Stimulated activated CD8-positive, alpha-beta memory T cell treated with anti-CD3 and anti-CD28 coated beads, Interleukin-4, amount 100 ng/mL, for 4 hours (primary cell): ENCODE results near the gene FFAR3.
"Not testable (repeated sequence)": the region's sequence is repeated elsewhere in the genome, so short reads cannot be mapped to it uniquely, and the experiment has no call there.

ENCODE experiments used
- DNase-seq, 2 donors: peaks; one replicate each; pipeline ENCODE4 v3.0.0-alpha.2; 2020; ENCODE audit warnings: low read depth in 2 of 2, low spot score in 1 of 2

The FFAR3 gene

GRCh38 chr19:35349614-35350521 is 8.4 kb upstream of the FFAR3 start:
- DNase-seq, result no peak

DNA sequence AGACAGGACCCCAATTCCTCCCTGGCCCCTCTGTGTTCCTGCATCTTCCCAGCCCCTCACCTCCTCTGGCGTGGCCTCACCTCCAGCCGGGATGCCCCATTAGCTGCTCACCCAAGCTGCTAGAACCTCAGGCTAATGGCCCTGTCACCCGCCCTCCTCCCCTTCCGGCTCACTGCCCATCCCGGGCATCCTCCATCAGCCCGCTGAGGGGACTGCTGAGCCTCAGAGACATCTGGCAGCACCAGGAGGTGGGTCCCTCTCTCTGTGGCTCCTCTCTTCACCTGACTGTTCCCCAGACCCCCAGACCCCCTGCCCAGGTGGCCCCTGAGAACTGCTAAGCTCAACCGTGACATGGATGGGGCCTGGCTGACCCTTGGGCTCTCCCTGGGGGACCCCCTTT is 7.7 kb upstream of the FFAR3 start:
- no peak for DNase-seq

- no peak for DNase-seq
Measured at GRCh38 chr19:35351411-35352176, 6.7 kb upstream of the FFAR3 start.

DNA sequence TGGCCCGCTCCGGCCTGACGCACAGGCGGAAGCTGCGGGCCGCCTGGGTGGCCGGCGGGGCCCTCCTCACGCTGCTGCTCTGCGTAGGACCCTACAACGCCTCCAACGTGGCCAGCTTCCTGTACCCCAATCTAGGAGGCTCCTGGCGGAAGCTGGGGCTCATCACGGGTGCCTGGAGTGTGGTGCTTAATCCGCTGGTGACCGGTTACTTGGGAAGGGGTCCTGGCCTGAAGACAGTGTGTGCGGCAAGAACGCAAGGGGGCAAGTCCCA is 6.1 kb upstream of the FFAR3 start:
- no peak for DNase-seq

DNA sequence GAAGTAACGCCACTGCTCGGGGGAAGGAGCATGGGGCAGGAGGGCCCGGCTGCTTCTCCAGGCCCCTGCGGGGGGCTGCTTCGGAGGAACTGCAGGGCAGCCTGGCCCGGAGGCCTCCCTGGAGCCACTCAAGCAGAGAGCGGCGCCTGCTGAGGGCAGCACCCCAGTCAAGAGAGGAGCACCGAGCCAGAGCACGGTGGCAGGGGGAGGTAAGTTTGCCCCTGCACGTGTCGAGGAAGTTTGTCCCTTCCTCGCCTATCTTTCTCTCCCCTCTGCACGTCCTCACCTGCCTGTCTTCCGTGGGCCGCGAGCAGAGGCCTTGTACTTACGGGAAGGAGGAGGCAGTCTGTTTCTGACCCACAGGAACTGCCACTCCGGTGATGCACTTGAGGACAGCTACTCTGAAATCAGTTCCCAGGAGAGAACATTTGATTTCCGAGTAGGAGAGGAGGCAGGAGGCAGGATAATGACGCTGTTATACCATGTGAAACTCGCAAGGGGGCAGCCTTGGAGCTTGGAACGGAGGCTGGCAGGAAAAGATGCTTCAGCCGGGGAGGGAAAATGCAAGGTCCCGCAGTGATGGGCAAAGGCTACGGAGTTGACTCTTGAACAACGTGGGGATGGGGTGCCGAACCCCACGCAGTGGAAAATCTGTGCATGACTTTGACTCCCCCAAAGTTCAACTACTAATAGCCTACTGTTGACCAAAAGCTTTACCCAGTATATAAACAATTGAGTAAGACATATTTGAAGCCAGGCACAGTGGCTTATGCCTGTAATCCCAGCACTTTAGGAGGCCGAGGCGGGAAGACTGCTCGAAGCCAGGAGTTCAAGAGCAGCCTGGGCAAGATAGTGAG is 5.6 kb upstream of the FFAR3 start:
- peak; percentile 38 to 41 for DNase-seq

DNA sequence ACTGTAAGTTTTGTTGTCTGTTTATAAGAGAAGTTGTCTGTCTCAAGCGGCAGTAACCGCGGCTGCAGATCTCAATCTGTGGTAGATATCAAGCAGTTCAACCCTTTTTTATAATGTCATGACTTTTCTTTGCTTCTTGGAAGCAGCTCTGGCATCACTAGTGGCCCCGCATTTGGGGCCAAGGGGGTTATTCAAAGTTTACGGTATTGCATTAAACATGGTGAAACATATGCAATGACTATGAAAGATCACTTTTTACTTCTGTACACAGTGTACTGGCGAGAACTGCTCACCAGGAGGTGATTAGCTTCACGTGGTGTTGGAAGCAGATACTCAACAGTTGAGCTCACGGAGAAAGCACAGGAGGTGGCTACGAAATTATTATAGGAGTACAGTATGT is 4.6 kb upstream of the FFAR3 start:
- DNase-seq, result no peak

DNA sequence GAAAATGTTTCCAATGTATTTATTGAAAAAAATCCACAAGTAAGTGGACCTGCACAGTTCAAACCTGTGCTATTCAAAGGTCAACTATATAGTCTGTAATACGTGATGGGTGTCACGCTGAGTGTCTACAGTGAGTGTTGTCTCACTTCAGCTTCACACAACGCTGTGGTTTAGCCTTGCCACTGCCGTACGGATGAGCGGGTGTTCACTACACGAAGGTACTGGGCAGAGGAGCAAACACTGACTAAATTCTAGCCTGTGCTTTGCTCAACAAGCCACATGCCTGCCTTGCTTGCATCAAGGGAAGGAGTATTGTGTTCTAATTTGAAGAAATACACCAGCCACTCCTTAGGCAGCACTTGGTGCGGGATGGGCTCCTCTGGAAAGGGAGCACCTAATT is 3.4 kb upstream of the FFAR3 start:
- no peak for DNase-seq

DNA sequence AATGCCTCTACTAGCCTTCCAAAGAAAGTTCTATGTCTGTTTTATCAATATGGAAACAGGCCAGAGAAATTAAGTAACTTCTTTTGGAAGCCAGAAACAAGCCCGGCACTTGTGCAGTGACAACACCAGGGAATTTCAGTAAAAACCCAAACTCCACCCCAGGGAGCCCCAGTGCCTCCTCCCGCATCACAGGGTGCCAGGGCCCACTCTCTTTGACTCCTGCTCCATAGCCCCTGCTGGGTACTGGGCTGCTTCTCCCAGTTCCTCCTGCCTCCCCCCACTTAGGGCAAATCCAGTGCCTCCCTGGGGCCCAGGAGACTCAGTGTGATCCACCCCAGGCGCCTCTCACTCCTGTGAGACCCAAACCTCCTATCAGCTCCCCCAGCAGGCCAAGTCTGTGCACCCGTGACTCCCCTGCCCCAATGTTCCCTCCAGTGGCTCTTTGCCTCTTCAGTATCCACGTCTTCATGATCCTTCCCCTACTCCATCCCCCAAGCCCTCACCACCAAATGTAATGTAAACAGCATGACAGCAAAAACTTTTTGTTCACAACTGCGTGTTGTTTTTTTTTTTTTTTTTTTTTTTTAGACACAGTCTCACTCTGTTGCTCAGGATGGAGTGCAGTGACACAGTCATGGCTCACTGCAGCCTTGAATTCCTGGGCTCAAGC is 2.3 kb upstream of the FFAR3 start:
- no peak for DNase-seq

- DNase-seq, result not testable (repeated sequence)
Measured at GRCh38 chr19:35358834-35359233, 574 bp downstream of the FFAR3 start.

- DNase-seq, result not testable (repeated sequence)
Measured at GRCh38 chr19:35359395-35359794, 1.1 kb downstream of the FFAR3 start.

DNA sequence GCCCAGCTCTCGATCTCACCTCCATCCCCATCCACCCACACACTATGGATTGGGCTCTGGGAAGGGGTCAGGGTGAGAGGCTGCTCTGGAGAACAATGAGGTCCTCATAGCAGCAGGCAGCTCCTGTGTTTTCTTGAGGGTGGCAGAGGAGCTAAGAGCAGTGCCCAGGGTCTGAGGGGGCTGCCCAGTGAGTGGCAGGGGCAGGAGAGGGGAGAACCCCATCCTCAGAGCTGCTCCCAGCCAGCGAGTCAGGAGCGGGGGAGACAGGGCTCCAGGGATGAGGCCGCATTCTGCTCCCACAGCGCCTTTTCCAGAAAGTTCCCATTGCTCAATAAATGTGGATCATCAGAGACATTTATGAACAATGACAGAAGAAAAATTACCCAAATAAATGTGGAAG is 1.8 kb downstream of the FFAR3 start:
- DNase-seq, result not testable (repeated sequence)

DNA sequence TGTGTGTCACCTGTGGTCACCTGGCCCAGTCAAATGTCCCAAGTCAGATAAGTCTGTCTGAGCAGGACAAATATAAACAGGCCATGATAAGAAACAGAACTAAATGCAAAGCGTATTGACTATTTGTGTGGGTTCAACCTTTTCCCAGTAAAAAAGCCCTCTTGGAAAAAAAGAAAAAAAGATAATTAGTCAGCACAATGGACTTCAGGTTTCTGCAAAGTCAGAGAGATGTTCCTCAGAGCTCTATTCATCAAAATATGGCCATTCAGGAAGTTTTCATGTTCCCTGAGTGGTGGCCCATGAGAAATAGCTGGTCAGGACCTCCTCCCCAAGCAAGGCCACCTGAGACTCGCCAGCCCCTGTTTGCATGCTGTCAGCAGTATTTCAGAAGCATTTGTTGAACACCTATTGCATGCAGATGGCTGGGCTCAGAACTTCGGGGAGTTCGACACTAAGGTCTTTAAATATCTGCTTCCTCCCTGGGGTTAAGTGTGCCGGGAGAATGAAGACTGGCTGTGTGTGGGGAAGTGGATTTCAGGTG is 2.7 kb downstream of the FFAR3 start:
- DNase-seq, result no peak

DNA sequence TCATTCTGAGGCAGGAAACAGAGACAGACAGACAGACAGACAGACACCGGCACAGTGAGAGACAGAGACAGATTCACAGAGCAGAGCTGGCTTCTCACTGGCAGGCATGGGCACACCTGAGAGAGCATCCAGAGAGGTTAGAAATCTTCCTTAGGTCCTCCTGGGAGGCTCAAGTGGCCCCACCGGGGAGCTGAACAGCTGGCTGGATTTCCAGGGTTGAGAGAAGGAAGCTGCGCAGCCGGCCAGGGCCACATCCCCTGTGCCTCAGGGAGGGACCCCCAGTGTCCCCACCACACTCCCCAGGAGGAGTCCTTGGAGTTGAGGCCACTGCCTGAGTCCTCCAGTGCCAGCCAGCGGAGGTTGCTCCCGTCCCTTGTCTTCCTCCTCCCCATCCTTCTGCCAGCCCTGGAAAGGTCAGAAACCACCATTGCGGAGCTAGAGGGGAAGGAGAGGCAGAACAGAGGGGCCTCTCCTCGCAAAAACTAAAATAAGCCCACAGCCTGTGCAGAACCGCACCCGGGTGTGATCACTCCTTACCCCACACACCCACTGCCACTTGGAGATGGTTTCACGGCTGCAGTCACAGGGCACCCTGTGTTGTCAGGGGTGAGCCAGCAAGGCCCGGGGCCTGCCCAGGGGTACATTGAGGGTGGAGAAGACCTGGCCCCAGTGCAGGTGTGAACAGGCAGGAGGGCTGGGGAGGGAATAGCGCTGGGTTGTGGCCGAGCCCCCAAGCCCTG is 4.2 kb downstream of the FFAR3 start:
- DNase-seq, result no peak

GRCh38 chr19:35363001-35363590 is 4.8 kb downstream of the FFAR3 start:
- no peak for DNase-seq

- no peak for DNase-seq
Measured at GRCh38 chr19:35363711-35364425, 5.6 kb downstream of the FFAR3 start.

DNA sequence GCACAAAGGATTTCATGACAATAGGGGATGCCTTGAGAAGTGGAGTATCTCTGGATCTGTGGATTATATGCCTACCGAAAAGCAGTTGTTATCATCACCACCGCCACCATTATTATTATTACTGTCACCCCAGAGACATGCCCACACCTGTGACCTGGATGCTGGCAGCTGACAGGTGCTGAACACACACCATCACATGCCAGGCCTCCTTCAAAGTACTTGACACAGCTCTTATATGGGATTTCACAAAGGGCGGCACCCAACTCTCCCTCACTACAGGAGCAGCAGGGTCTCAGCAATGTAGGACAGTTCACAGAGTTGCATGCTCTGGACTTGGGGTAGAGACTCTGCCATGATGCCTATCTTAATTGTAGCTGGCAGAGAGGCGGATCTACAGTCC is 7.0 kb downstream of the FFAR3 start:
- DNase-seq, result no peak

GRCh38 chr19:35368378-35368777 is 10.1 kb downstream of the FFAR3 start:
- DNase-seq, result no peak

DNA sequence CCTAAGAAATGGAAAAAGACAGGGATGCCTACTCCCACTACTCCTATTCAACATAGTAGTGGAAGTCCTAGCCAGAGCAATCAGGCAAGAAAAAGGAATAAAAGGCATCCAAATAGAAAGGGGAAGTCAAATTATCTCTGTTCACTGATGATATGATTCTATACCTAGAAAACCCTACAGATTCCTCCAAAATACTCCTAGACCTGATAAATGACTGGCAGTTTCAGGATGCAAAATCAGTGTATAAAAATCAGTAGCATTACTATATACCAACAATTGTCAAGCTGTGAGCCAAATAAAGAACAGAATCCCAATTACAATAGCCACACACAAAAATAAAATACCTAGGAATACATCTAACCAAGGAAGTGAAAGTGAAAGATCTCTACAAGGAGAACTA is 11.3 kb downstream of the FFAR3 start:
- DNase-seq, result no peak

GRCh38 chr19:35370722-35371121 is 12.5 kb downstream of the FFAR3 start, which contains the start of gene GPR42:
Gene GPR42 (plus strand): TSS chr19:35371068. CDS start chr19:35371360, 292 bp downstream.
- DNase-seq, result no peak
